ENCODE data around the gene CIT. TPM values are rescaled to one million over a fixed set of nuclear protein-coding genes. Genes with fewer than 3 reads are reported as not detected.

CIT gene
- total and polyA plus RNA-seq, 2 donors (not counting 1 experiment from before 2014, with no cell fraction given): 6.8 to 25.4 TPM

DNA sequence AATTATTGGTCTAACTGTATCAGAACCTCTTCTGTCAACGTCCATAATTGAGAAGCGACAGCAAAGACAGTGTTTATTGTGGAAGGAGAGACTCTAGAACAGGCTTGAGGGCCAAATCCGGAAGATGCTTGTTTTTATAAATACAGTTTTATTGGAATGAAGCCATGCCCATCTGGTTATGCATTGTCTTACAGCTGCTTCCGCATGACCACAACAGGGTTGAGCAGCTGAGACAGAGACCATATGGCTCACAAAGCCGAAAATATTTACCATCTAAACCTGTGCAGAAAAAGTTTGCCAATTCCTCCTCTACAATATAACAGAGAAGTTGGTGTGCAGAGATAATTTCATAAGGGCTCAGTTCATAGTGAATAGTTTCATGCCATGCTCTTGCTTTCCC lies 184.7 kb downstream of the CIT start:
- Histone ChIP-seq H3K36me3 (ENCODE audit: control insufficient read depth, insufficient read depth, low read length) (peaks cover 11% of the 10 kb centered on the region), H3K4me3 (replicated peaks in 1 of 4; ENCODE audit: control extremely low read depth in 1 of 4, insufficient read depth in 1 of 4, low read depth in 3 of 4, low read length in 4 of 4) (no peak overlapping the region), H4K20me1 (ENCODE audit: control insufficient read depth, extremely low read depth, insufficient read depth, low read length) (no peaks in the 10 kb centered on the region), H3K9ac (ENCODE audit: insufficient read depth, low read length) (no peak overlapping the region), H2AFZ (ENCODE audit: low read length) (no peak overlapping the region), H3K4me1 (ENCODE audit: control insufficient read depth, extremely low read depth, insufficient read depth, low read length) (peaks cover 6% of the 10 kb centered on the region), H3K27ac (ENCODE audit: insufficient read depth, low read length) (no peak overlapping the region), H3K79me2 (ENCODE audit: control insufficient read depth, insufficient read depth, low read length) (no peaks in the 10 kb centered on the region), H3K27me3 (ENCODE audit: control insufficient read depth, insufficient read depth, low read length) (no peaks in the 10 kb centered on the region), H3K9me3 (ENCODE audit: control insufficient read depth, insufficient read depth, low read depth, low read length) (no peaks in the 10 kb centered on the region), H3K4me2 (ENCODE audit: extremely low read depth, insufficient read depth, low read length) (peak overlapping the region; percentile 32)
- TF ChIP-seq, protein P1, sequence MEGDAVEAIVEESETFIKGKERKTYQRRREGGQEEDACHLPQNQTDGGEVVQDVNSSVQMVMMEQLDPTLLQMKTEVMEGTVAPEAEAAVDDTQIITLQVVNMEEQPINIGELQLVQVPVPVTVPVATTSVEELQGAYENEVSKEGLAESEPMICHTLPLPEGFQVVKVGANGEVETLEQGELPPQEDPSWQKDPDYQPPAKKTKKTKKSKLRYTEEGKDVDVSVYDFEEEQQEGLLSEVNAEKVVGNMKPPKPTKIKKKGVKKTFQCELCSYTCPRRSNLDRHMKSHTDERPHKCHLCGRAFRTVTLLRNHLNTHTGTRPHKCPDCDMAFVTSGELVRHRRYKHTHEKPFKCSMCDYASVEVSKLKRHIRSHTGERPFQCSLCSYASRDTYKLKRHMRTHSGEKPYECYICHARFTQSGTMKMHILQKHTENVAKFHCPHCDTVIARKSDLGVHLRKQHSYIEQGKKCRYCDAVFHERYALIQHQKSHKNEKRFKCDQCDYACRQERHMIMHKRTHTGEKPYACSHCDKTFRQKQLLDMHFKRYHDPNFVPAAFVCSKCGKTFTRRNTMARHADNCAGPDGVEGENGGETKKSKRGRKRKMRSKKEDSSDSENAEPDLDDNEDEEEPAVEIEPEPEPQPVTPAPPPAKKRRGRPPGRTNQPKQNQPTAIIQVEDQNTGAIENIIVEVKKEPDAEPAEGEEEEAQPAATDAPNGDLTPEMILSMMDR (conservative IDR thresholded peaks at IDR 0.05 in 1 of 2, IDR thresholded peaks at IDR 0.05 in 1 of 2; ENCODE audit: low read depth in 1 of 2, low read length in 2 of 2): no peak
- no peak for TF ChIP-seq EZH2 (IDR thresholded peaks at IDR 0.05; ENCODE audit: low read length, missing control alignments)
- DNase-seq (ENCODE audit: low read depth in 2 of 2): peak in 1 of 2 donors; percentile 52

DNA sequence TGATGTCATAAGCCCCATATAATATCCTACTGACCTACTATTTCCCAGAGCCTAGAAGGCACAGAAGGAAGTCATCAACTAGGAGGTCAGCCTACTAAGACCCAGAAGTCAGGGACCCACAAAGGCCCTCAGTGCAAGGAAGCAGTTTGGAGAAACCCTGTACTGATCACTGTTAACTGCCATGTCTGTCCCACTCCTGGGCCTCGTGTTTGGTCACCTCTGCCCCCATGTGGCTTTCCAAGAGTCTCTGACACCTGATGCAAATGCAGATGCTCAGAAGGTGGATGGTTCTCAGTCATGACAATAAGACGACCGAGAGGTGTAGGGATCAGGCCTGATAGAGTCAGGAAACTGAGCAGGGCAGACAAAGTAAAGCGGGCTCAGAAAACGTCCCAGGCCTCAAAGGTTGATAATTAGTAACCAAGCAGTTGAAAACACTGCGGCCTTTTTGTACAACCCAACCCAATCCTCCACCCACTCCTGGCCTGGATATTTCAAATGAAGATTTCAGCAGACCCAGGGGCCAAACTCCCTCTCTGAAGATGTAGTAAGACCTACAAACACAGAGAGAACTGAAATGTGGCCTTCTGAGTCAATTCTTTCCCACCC lies 185.8 kb downstream of the CIT start:
- Histone ChIP-seq H3K9ac (ENCODE audit: insufficient read depth, low read length) (no peak overlapping the region), H3K27ac (ENCODE audit: insufficient read depth, low read length) (no peak overlapping the region), H3K4me1 (ENCODE audit: control insufficient read depth, extremely low read depth, insufficient read depth, low read length) (peaks cover 6% of the 10 kb centered on the region), H2AFZ (ENCODE audit: low read length) (no peak overlapping the region), H4K20me1 (ENCODE audit: control insufficient read depth, extremely low read depth, insufficient read depth, low read length) (no peaks in the 10 kb centered on the region), H3K79me2 (ENCODE audit: control insufficient read depth, insufficient read depth, low read length) (no peaks in the 10 kb centered on the region), H3K4me3 (replicated peaks in 1 of 4; ENCODE audit: control extremely low read depth in 1 of 4, insufficient read depth in 1 of 4, low read depth in 3 of 4, low read length in 4 of 4) (no peak overlapping the region), H3K27me3 (ENCODE audit: control insufficient read depth, insufficient read depth, low read length) (no peaks in the 10 kb centered on the region), H3K36me3 (ENCODE audit: control insufficient read depth, insufficient read depth, low read length) (peaks cover 15% of the 10 kb centered on the region), H3K9me3 (ENCODE audit: control insufficient read depth, insufficient read depth, low read depth, low read length) (no peaks in the 10 kb centered on the region), H3K4me2 (ENCODE audit: extremely low read depth, insufficient read depth, low read length) (no peak overlapping the region)
- DNase-seq (ENCODE audit: low read depth in 2 of 2): no peak
- TF ChIP-seq, protein P1 (conservative IDR thresholded peaks at IDR 0.05 in 1 of 2, IDR thresholded peaks at IDR 0.05 in 1 of 2; ENCODE audit: low read depth in 1 of 2, low read length in 2 of 2): no peak
- no peak for TF ChIP-seq EZH2 (IDR thresholded peaks at IDR 0.05; ENCODE audit: low read length, missing control alignments)

DNA sequence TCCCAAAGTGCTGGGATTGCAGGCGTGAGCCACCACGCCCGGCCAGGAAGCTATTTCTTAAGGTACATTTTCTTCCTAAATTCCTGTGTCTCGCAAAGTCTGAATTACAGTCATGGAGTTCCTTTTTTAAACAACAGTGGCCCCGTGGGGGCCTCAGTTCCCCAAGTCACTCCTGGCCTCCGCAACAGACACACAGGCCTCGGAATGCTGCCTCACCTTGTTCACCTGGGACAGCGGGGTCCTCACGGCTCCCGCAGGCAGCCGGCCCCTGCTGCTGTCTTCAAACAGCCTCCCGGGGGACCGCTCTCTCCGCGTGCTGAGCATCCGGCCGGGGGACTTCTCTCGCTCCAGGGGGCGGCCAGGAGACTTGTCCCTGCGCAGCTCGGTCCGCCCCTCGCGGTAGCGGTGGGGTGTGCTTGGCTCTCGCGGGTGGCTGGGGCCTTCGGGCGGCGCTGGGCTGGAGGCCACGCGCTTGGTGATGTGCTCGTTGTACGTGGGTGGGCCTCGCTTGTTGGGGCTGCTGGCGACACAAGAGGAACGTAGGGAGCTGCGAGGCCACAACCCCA lies 187.1 kb downstream of the CIT start:
- no peak for TF ChIP-seq EZH2 (IDR thresholded peaks at IDR 0.05; ENCODE audit: low read length, missing control alignments)
- TF ChIP-seq, protein P1 (conservative IDR thresholded peaks at IDR 0.05 in 1 of 2, IDR thresholded peaks at IDR 0.05 in 1 of 2; ENCODE audit: low read depth in 1 of 2, low read length in 2 of 2): no peak
- H3K9me3 ChIP-seq (ENCODE audit: control insufficient read depth, insufficient read depth, low read depth, low read length): no peaks in the 10 kb centered on the region
- no peak for DNase-seq (ENCODE audit: low read depth in 2 of 2)

More for the DNA sequence above, 187.1 kb downstream of the CIT start:
- Histone ChIP-seq H3K4me3 (replicated peaks in 1 of 4; ENCODE audit: control extremely low read depth in 1 of 4, insufficient read depth in 1 of 4, low read depth in 3 of 4, low read length in 4 of 4) (no peak overlapping the region), H3K36me3 (ENCODE audit: control insufficient read depth, insufficient read depth, low read length) (peaks cover 15% of the 10 kb centered on the region), H3K4me1 (ENCODE audit: control insufficient read depth, extremely low read depth, insufficient read depth, low read length) (peaks cover 6% of the 10 kb centered on the region), H3K27me3 (ENCODE audit: control insufficient read depth, insufficient read depth, low read length) (no peaks in the 10 kb centered on the region), H3K4me2 (ENCODE audit: extremely low read depth, insufficient read depth, low read length) (no peak overlapping the region), H3K9ac (ENCODE audit: insufficient read depth, low read length) (no peak overlapping the region), H2AFZ (ENCODE audit: low read length) (no peak overlapping the region), H4K20me1 (ENCODE audit: control insufficient read depth, extremely low read depth, insufficient read depth, low read length) (no peaks in the 10 kb centered on the region), H3K27ac (ENCODE audit: insufficient read depth, low read length) (no peak overlapping the region), H3K79me2 (ENCODE audit: control insufficient read depth, insufficient read depth, low read length) (no peaks in the 10 kb centered on the region)

Data from fibroblast of lung (primary cell).